HepG2 (cell line): Measurements from ENCODE around the gene GABRB1. TPM values are rescaled to one million over a fixed set of nuclear protein-coding genes. Genes with fewer than 3 reads are reported as not detected.

Experiments
- ATAC-seq: fragments of 200-7000 bp; cut with Tn5 transposase; 3 replicates; pipeline ENCODE4 v1.9.1; 2020; ENCODE audit warnings: mild to moderate bottlenecking, moderate library complexity
- BruUV-seq: library from RNA; stranded (reverse); fragments of 400-500 nt; replicated peaks from 2 replicates; lab custom pipeline; 2021; lab: Mats Ljungman, UMichigan
- CTCF ChIA-PET: fragments of 300-600 bp; formaldehyde crosslinking; extraction: SDS; loops from one replicate; lab custom pipeline; 2021; ENCODE audit warnings: low total read pairs, inconsistent platforms, low intra/inter-chr PET ratio; lab: Yijun Ruan, JAX
- POLR2A ChIA-PET: fragments of 350-600 bp; sonication (Branson Sonifier 250); formaldehyde crosslinking; loops from one replicate; lab custom pipeline; 2020; ENCODE audit warnings: antibody characterized with exemption, inconsistent platforms; lab: Yijun Ruan, JAX
- DNase-seq: peaks from one replicate; pipeline ENCODE4 v3.0.0-alpha.2; 2015; ENCODE audit warnings: low spot score
- FAIRE-seq: peaks from 3 replicates; lab custom pipeline; 2011; peaks lifted over from hg19 to GRCh38; lab: Jason Lieb, UNC
- H2AFZ ChIP-seq: one replicate; pipeline ENCODE4 v1.6.1; 2011; ENCODE audit warnings: low read length, inconsistent platforms
- H3K27ac ChIP-seq: fragments of 300-600 bp; 3 replicates; pipeline ENCODE4 v1.8.0; 2011; ENCODE audit warnings: mixed run types, mild to moderate bottlenecking, mixed read lengths, low read length, inconsistent platforms; ENCODE audit not compliant: insufficient read depth; ENCODE audit errors: extremely low read length
- H3K27me3 ChIP-seq, 2 experiments: fragments of 200-600 bp in 1 of 2; 2 replicates in 1 of 2; 3 replicates in 1 of 2; pipeline versions ENCODE4 v1.6.0 to v1.8.0; 2011; ENCODE audit warnings: low read length in 2 of 2, mild to moderate bottlenecking in 2 of 2, moderate library complexity in 2 of 2, inconsistent platforms in 1 of 2; ENCODE audit not compliant: insufficient read depth in 2 of 2, control insufficient read depth in 1 of 2
- H3K36me3 ChIP-seq, 2 experiments: fragments of 200-600 bp in 1 of 2; replicated peaks in 1 of 2; 2 replicates in 1 of 2; 3 replicates in 1 of 2; pipeline versions ENCODE4 v1.5.1 to v1.8.0; 2011; ENCODE audit warnings: low read length in 2 of 2, inconsistent platforms in 1 of 2; ENCODE audit not compliant: insufficient read depth in 2 of 2, control insufficient read depth in 1 of 2
- H3K4me1 ChIP-seq: 2 replicates; pipeline ENCODE4 v1.5.1; 2012; ENCODE audit warnings: low read length, inconsistent platforms; ENCODE audit not compliant: insufficient read depth
- H3K4me2 ChIP-seq: 2 replicates; pipeline ENCODE4 v1.6.0; 2011; ENCODE audit warnings: low read depth, low read length, inconsistent platforms
- H3K4me3 ChIP-seq, 3 experiments: fragments of 200-600 bp in 1 of 3; sonication (generic), shearing (Covaris generic) in 1 of 3; replicated peaks in 1 of 3; 2 replicates each; pipeline ENCODE4 v1.5.1; 2011 to 2016; ENCODE audit warnings: low read length in 3 of 3, inconsistent platforms in 2 of 3, low read depth in 2 of 3, mild to moderate bottlenecking in 2 of 3, control low read depth in 1 of 3, mixed read lengths in 1 of 3; ENCODE audit not compliant: insufficient read depth in 1 of 3
- H3K79me2 ChIP-seq: one replicate; pipeline ENCODE4 v1.6.1; 2011; ENCODE audit warnings: low read length, inconsistent platforms; ENCODE audit not compliant: insufficient read depth
- H3K9ac ChIP-seq: 2 replicates; pipeline ENCODE4 v1.6.0; 2011; ENCODE audit warnings: mild to moderate bottlenecking, low read depth, low read length, inconsistent platforms; ENCODE audit not compliant: insufficient read depth
- H3K9me3 ChIP-seq: 2 replicates; pipeline ENCODE4 v1.5.1; 2012; ENCODE audit warnings: mild to moderate bottlenecking, low read length
- H4K20me1 ChIP-seq: 2 replicates; pipeline ENCODE4 v1.6.0; 2011; ENCODE audit warnings: inconsistent platforms, mild to moderate bottlenecking, low read length, moderate library complexity; ENCODE audit not compliant: insufficient read depth
- ATF1 ChIP-seq: IDR thresholded peaks from 2 replicates; pipeline ENCODE4 v1.6.1; 2016; ENCODE audit warnings: mild to moderate bottlenecking, control low read depth
- DNMT1 ChIP-seq: sonication (generic); formaldehyde crosslinking; IDR thresholded peaks from 2 replicates; pipeline ENCODE4 v1.5.1; 2020; ENCODE audit warnings: mild to moderate bottlenecking, missing genetic modification reagents
- HNRNPLL ChIP-seq: fragments of 200-400 bp; formaldehyde crosslinking; IDR thresholded peaks from 2 replicates; pipeline ENCODE4 v1.6.1; 2017; ENCODE audit warnings: mild to moderate bottlenecking, low read depth, low read length; ENCODE audit not compliant: poor library complexity, severe bottlenecking
- HOXA3 ChIP-seq: sonication (generic); formaldehyde crosslinking; IDR thresholded peaks from 2 replicates; pipeline ENCODE4 v1.5.0; 2020; ENCODE audit warnings: missing genetic modification reagents
- NFYC ChIP-seq: IDR thresholded peaks from 2 replicates; pipeline ENCODE4 v1.6.1; 2016; ENCODE audit warnings: missing genetic modification reagents, missing compliant biosample characterization
- PITX1 ChIP-seq: sonication (generic); formaldehyde crosslinking; IDR thresholded peaks from 2 replicates; pipeline ENCODE4 v1.5.1; 2020; ENCODE audit warnings: mild to moderate bottlenecking, missing genetic modification reagents
- RBM39 ChIP-seq: fragments of 200-400 bp; formaldehyde crosslinking; IDR thresholded peaks from one replicate; pipeline ENCODE4 v1.6.1; 2018; ENCODE audit warnings: antibody characterized with exemption, mild to moderate bottlenecking, low read depth, low read length; ENCODE audit not compliant: poor library complexity, severe bottlenecking
- SIX1 ChIP-seq: sonication (generic); formaldehyde crosslinking; IDR thresholded peaks from 2 replicates; pipeline ENCODE4 v1.4.0; 2020; ENCODE audit warnings: missing genetic modification reagents, borderline replicate concordance
- WGBS: methylation state at CpG from one replicate; pipeline ENCODE4 v1.1.6; 2017; ENCODE audit warnings: low lambda C conversion rate; 5-methylcytosine and 5-hydroxymethylcytosine counted together
- in situ Hi-C: cut with HindIII; loops from 2 replicates; pipeline ENCODE4 v1.10.0; 2017; ENCODE audit warnings: low pct_unique_long_range_greater_than_20kb; ENCODE audit not compliant: extremely low pct_ligation_motif_present
- intact Hi-C: fragments of 100-400 bp; cut with micrococcal nuclease; formaldehyde crosslinking; loops from one replicate; pipeline ENCODE4 v1.10.0; 2022; ENCODE audit not compliant: unreplicated experiment
- polyA plus RNA-seq, 8 experiments: library from polyadenylated mRNA; depleted of rRNA in 3 of 8; stranded (reverse) in 7 of 8; unstranded in 1 of 8; fragments of >200 nt; fragmentation: Illumina TruSeq in 4 of 8; extraction: Trizol in 4 of 8; gene quantifications; 2 replicates each; pipeline versions ENCODE4 v1.2.1 to v1.2.3, GENCODE V29; 2011 to 2016; ENCODE audit warnings: low read depth in 4 of 8, missing spikeins in 1 of 8, mixed read lengths in 1 of 8; ENCODE audit not compliant: insufficient read depth in 1 of 8
- total RNA-seq, 5 experiments: library from RNA; depleted of rRNA; stranded (reverse); fragments of >200 nt; fragmentation: Illumina TruSeq; extraction: Trizol; gene quantifications; 2 replicates each; pipeline ENCODE4 v1.2.3, GENCODE V29; 2016; ENCODE audit warnings: low read depth in 1 of 5
- TF ChIP-seq, protein P1 (sequence below): sonication (generic); formaldehyde crosslinking; IDR thresholded peaks from 2 replicates; pipeline ENCODE4 v1.4.0; 2020; ENCODE audit warnings: missing genetic modification reagents, borderline replicate concordance
- TF ChIP-seq, protein P2 (sequence below): sonication (generic); formaldehyde crosslinking; IDR thresholded peaks from 2 replicates; pipeline ENCODE4 v1.4.0; 2020; ENCODE audit warnings: missing genetic modification reagents
- TF ChIP-seq, protein P3 (sequence below): sonication (generic); formaldehyde crosslinking; IDR thresholded peaks from 2 replicates; pipeline ENCODE4 v1.4.0; 2020; ENCODE audit warnings: missing genetic modification reagents, borderline replicate concordance
- TF ChIP-seq, protein P4 (sequence below): sonication (generic); formaldehyde crosslinking; IDR thresholded peaks from 2 replicates; pipeline ENCODE4; 2020; ENCODE audit warnings: missing genetic modification reagents, mild to moderate bottlenecking, borderline replicate concordance

The GABRB1 gene
- total and polyA plus RNA-seq, 2 of the 13 experiments (the other 11 are each of a cell fraction or from before 2014, with no cell fraction given): not detected

DNA sequence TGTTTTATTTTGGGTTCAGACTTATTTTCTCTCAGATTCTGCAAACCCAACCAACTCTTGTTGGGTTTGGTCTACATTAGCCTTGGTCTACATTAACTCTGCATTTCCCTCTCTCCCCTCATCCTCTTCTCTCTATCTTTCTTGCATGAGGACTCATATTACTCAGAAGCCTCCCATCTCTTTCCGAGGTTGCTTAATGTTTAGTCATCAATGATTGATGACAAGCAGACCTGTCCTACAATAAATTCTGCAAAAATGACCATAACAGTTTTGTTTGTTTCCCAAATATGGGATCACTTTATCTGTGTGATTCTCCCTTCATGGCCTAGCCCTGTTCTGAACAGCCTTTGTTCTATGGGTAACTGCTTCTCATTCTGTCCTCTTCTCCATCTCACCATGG is 75.2 kb downstream of the GABRB1 start:
- Histone ChIP-seq H3K27me3 (no peaks in the 10 kb centered on the region), H3K36me3 (no peaks in the 10 kb centered on the region), H2AFZ (no peak overlapping the region), H3K9me3 (no peaks in the 10 kb centered on the region), H4K20me1 (no peaks in the 10 kb centered on the region), H3K4me2 (no peak overlapping the region), H3K27ac (no peak overlapping the region), H3K9ac (no peak overlapping the region), H3K4me3 (no peak overlapping the region), H3K4me1 (no peaks in the 10 kb centered on the region), H3K79me2 (no peaks in the 10 kb centered on the region)
- no peak for ATAC-seq
- BruUV-seq: no TSS peak
- WGBS: 29% methylated on average over 1 of the region's 1 CpG
- ChIA-PET POLR2A (no interaction called here), CTCF (no interaction called here)
- no peak for DNase-seq
- in situ Hi-C loops (no loop called here), intact Hi-C loops (no loop called here)
- FAIRE-seq: no peak
- TF ChIP-seq, protein P1, sequence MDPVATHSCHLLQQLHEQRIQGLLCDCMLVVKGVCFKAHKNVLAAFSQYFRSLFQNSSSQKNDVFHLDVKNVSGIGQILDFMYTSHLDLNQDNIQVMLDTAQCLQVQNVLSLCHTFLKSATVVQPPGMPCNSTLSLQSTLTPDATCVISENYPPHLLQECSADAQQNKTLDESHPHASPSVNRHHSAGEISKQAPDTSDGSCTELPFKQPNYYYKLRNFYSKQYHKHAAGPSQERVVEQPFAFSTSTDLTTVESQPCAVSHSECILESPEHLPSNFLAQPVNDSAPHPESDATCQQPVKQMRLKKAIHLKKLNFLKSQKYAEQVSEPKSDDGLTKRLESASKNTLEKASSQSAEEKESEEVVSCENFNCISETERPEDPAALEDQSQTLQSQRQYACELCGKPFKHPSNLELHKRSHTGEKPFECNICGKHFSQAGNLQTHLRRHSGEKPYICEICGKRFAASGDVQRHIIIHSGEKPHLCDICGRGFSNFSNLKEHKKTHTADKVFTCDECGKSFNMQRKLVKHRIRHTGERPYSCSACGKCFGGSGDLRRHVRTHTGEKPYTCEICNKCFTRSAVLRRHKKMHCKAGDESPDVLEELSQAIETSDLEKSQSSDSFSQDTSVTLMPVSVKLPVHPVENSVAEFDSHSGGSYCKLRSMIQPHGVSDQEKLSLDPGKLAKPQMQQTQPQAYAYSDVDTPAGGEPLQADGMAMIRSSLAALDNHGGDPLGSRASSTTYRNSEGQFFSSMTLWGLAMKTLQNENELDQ (CRISPR knock-in tag): no peak
- TF ChIP-seq HNRNPLL (no peak), ATF1 (CRISPR knock-in tag) (no peak), SIX1 (no peak), PITX1 (CRISPR knock-in tag) (no peak), RBM39 (no peak), NFYC (CRISPR knock-in tag) (no peak), DNMT1 (no peak), HOXA3 (CRISPR knock-in tag) (no peak)
- TF ChIP-seq, protein P2, sequence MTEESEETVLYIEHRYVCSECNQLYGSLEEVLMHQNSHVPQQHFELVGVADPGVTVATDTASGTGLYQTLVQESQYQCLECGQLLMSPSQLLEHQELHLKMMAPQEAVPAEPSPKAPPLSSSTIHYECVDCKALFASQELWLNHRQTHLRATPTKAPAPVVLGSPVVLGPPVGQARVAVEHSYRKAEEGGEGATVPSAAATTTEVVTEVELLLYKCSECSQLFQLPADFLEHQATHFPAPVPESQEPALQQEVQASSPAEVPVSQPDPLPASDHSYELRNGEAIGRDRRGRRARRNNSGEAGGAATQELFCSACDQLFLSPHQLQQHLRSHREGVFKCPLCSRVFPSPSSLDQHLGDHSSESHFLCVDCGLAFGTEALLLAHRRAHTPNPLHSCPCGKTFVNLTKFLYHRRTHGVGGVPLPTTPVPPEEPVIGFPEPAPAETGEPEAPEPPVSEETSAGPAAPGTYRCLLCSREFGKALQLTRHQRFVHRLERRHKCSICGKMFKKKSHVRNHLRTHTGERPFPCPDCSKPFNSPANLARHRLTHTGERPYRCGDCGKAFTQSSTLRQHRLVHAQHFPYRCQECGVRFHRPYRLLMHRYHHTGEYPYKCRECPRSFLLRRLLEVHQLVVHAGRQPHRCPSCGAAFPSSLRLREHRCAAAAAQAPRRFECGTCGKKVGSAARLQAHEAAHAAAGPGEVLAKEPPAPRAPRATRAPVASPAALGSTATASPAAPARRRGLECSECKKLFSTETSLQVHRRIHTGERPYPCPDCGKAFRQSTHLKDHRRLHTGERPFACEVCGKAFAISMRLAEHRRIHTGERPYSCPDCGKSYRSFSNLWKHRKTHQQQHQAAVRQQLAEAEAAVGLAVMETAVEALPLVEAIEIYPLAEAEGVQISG: no peak
- TF ChIP-seq, protein P3, sequence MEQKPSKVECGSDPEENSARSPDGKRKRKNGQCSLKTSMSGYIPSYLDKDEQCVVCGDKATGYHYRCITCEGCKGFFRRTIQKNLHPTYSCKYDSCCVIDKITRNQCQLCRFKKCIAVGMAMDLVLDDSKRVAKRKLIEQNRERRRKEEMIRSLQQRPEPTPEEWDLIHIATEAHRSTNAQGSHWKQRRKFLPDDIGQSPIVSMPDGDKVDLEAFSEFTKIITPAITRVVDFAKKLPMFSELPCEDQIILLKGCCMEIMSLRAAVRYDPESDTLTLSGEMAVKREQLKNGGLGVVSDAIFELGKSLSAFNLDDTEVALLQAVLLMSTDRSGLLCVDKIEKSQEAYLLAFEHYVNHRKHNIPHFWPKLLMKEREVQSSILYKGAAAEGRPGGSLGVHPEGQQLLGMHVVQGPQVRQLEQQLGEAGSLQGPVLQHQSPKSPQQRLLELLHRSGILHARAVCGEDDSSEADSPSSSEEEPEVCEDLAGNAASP: no peak
- TF ChIP-seq, protein P4, sequence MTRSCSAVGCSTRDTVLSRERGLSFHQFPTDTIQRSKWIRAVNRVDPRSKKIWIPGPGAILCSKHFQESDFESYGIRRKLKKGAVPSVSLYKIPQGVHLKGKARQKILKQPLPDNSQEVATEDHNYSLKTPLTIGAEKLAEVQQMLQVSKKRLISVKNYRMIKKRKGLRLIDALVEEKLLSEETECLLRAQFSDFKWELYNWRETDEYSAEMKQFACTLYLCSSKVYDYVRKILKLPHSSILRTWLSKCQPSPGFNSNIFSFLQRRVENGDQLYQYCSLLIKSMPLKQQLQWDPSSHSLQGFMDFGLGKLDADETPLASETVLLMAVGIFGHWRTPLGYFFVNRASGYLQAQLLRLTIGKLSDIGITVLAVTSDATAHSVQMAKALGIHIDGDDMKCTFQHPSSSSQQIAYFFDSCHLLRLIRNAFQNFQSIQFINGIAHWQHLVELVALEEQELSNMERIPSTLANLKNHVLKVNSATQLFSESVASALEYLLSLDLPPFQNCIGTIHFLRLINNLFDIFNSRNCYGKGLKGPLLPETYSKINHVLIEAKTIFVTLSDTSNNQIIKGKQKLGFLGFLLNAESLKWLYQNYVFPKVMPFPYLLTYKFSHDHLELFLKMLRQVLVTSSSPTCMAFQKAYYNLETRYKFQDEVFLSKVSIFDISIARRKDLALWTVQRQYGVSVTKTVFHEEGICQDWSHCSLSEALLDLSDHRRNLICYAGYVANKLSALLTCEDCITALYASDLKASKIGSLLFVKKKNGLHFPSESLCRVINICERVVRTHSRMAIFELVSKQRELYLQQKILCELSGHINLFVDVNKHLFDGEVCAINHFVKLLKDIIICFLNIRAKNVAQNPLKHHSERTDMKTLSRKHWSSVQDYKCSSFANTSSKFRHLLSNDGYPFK (CRISPR knock-in tag): no peak
